Osteoblast (primary cell): ENCODE measurements around the gene PANK1. TPM values are rescaled to one million over a fixed set of nuclear protein-coding genes. Genes with fewer than 3 reads are reported as not detected.

Source experiments
- DNase-seq: peaks from one replicate; pipeline ENCODE4 v3.0.0; 2011; ENCODE audit warnings: low spot score, mixed read lengths; ENCODE audit not compliant: insufficient read length; ENCODE audit errors: missing footprints
- H2AFZ ChIP-seq: 2 replicates; pipeline ENCODE4 v1.6.0; 2011; ENCODE audit warnings: mild to moderate bottlenecking, low read length
- H3K27ac ChIP-seq: 2 replicates; pipeline ENCODE4 v1.5.1; 2011; ENCODE audit warnings: mild to moderate bottlenecking, low read depth, low read length, moderate library complexity
- H3K27me3 ChIP-seq: 2 replicates; pipeline ENCODE4 v1.6.0; 2012; ENCODE audit warnings: mild to moderate bottlenecking, control low read depth, inconsistent platforms, low read length, moderate library complexity; ENCODE audit not compliant: insufficient read depth
- H3K36me3 ChIP-seq: 2 replicates; pipeline ENCODE4 v1.5.1; 2011; ENCODE audit warnings: mild to moderate bottlenecking, low read length, control low read depth, moderate library complexity; ENCODE audit not compliant: insufficient read depth
- H3K4me1 ChIP-seq: 2 replicates; pipeline ENCODE4 v1.5.1; 2011; ENCODE audit warnings: mild to moderate bottlenecking, low read length, control low read depth, moderate library complexity; ENCODE audit not compliant: insufficient read depth
- H3K4me2 ChIP-seq: 2 replicates; pipeline ENCODE4 v1.6.0; 2011; ENCODE audit warnings: mild to moderate bottlenecking, low read length; ENCODE audit not compliant: insufficient read depth
- H3K4me3 ChIP-seq: fragments of 200-600 bp; sonication (generic); 3 replicates; pipeline ENCODE4 v1.5.1; 2012; ENCODE audit warnings: mild to moderate bottlenecking, low read length, inconsistent platforms; ENCODE audit not compliant: insufficient read depth
- H3K79me2 ChIP-seq: 2 replicates; pipeline ENCODE4 v1.6.0; 2012; ENCODE audit warnings: mild to moderate bottlenecking, low read length, control low read depth, inconsistent platforms; ENCODE audit not compliant: insufficient read depth
- H3K9me3 ChIP-seq: 2 replicates; pipeline ENCODE4 v1.5.1; 2011; ENCODE audit warnings: low read depth, low read length, control low read depth
- H4K20me1 ChIP-seq: 2 replicates; pipeline ENCODE4 v1.6.0; 2012; ENCODE audit warnings: mild to moderate bottlenecking, low read length, control low read depth; ENCODE audit not compliant: insufficient read depth
- CTCF ChIP-seq: IDR thresholded peaks from 2 replicates; pipeline ENCODE4 v1.5.1; 2011; ENCODE audit warnings: mild to moderate bottlenecking, low read depth, low read length, moderate library complexity; ENCODE audit errors: extremely low read depth
- total RNA-seq: library from RNA; depleted of rRNA; stranded (reverse); fragments of >200 nt; gene quantifications from 2 replicates; pipeline ENCODE4 v1.2.3, GENCODE V29; 2012

The PANK1 gene
- total RNA-seq, 1 donor, result 5.8 TPM

GRCh38 chr10:89574368-89574767, 70.7 kb downstream of the PANK1 start:
- Histone ChIP-seq H3K27ac (no peak overlapping the region), H3K4me1 (peaks cover 11% of the 10 kb centered on the region), H3K79me2 (no peaks in the 10 kb centered on the region), H3K36me3 (no peaks in the 10 kb centered on the region), H3K27me3 (no peaks in the 10 kb centered on the region), H2AFZ (no peak overlapping the region), H4K20me1 (no peaks in the 10 kb centered on the region), H3K4me3 (no peak overlapping the region), H3K9me3 (no peaks in the 10 kb centered on the region), H3K4me2 (peak overlapping the region; percentile 2)
- DNase-seq, result peak; percentile 1
- TF ChIP-seq CTCF, result no peak

- peak overlapping the region; percentile 34 for H3K4me2 ChIP-seq
- no peaks in the 10 kb centered on the region for H4K20me1 ChIP-seq
- no peaks in the 10 kb centered on the region for H3K27me3 ChIP-seq
- no peak for DNase-seq
- H3K4me3 ChIP-seq, result no peak overlapping the region
- no peak overlapping the region for H3K27ac ChIP-seq
- H2AFZ ChIP-seq, result peak overlapping the region; percentile 1
- H3K36me3 ChIP-seq, result no peaks in the 10 kb centered on the region
- H3K4me1 ChIP-seq, result peaks cover 9% of the 10 kb centered on the region
- no peaks in the 10 kb centered on the region for H3K9me3 ChIP-seq
- no peak for TF ChIP-seq CTCF
- no peaks in the 10 kb centered on the region for H3K79me2 ChIP-seq
These were observed 77.3 kb downstream of the PANK1 start for GRCh38 chr10:89567576-89568245.

- H3K4me3 ChIP-seq, result no peak overlapping the region
- no peak for DNase-seq
- H4K20me1 ChIP-seq, result no peaks in the 10 kb centered on the region
- no peak for TF ChIP-seq CTCF
- peaks cover 9% of the 10 kb centered on the region for H3K4me1 ChIP-seq
- H3K4me2 ChIP-seq, result no peak overlapping the region
- no peaks in the 10 kb centered on the region for H3K27me3 ChIP-seq
- no peaks in the 10 kb centered on the region for H3K36me3 ChIP-seq
- H2AFZ ChIP-seq, result no peak overlapping the region
- no peaks in the 10 kb centered on the region for H3K9me3 ChIP-seq
- H3K79me2 ChIP-seq, result no peaks in the 10 kb centered on the region
- H3K27ac ChIP-seq, result no peak overlapping the region
These were observed 78.0 kb downstream of the PANK1 start for GRCh38 chr10:89566992-89567391.

- no peaks in the 10 kb centered on the region for H3K9me3 ChIP-seq
- H3K4me1 ChIP-seq, result peaks cover 9% of the 10 kb centered on the region
- H4K20me1 ChIP-seq, result no peaks in the 10 kb centered on the region
- no peaks in the 10 kb centered on the region for H3K27me3 ChIP-seq
- DNase-seq, result no peak
- H3K79me2 ChIP-seq, result no peaks in the 10 kb centered on the region
- no peak for TF ChIP-seq CTCF
- no peak overlapping the region for H3K4me3 ChIP-seq
- H3K36me3 ChIP-seq, result no peaks in the 10 kb centered on the region
- no peak overlapping the region for H2AFZ ChIP-seq
- no peak overlapping the region for H3K4me2 ChIP-seq
- no peak overlapping the region for H3K27ac ChIP-seq
These were observed 78.7 kb downstream of the PANK1 start for GRCh38 chr10:89566095-89566950.
